GM10248 (cell line): ENCODE data around the gene CTBS.

Source experiments
- CTCF ChIA-PET: fragments of 300-600 bp; sonication (Branson Sonifier 250); formaldehyde crosslinking; extraction: SDS; loops from one replicate; lab custom pipeline; 2021; ENCODE audit warnings: antibody characterized with exemption; lab: Yijun Ruan, JAX
- POLR2A ChIA-PET: fragments of 350-650 bp; sonication (Branson Sonifier 250); formaldehyde crosslinking; extraction: SDS; loops from one replicate; lab custom pipeline; 2020; ENCODE audit warnings: antibody characterized with exemption; lab: Yijun Ruan, JAX
- DNase-seq: peaks from one replicate; pipeline ENCODE4 v3.0.0; 2012; ENCODE audit errors: extremely low spot score
- CTCF ChIP-seq: IDR thresholded peaks from 2 replicates; pipeline ENCODE4 v1.5.1; 2012; ENCODE audit warnings: mild to moderate bottlenecking, low read depth; ENCODE audit errors: extremely low read depth, missing control alignments, control extremely low read depth

The CTBS gene

GRCh38 chr1:84573967-84574842, at the start of gene CTBS:
CTBS (minus strand) TSS chr1:84574440; CDS start chr1:84574415, 25 bp downstream.
- POLR2A ChIA-PET = interaction anchor here (0.7 to 2.0 kb wide), 4 partner anchors 11 to 68 kb away, joined by 3 to 18 read pairs (median 6); partner anchors contain the start of genes GNG5 and SPATA1
- no peak for TF ChIP-seq CTCF
- peak; percentile 98 for DNase-seq
- CTCF ChIA-PET = interaction anchor here (0.7 to 2.6 kb wide), 14 partner anchors 9 to 371 kb away, joined by 3 to 8 read pairs (median 5); partner anchors contain the start of genes GNG5 and SPATA1

GRCh38 chr1:84621553-84621952, 47.3 kb upstream of the CTBS start:
- ChIA-PET CTCF (interaction anchor here (0.6 to 9.4 kb wide), 7 partner anchors 10 to 190 kb away, joined by 3 to 78 read pairs (median 4); no protein-coding TSS in a partner anchor), POLR2A (no interaction called here)

GRCh38 chr1:84620720-84621313, 46.6 kb upstream of the CTBS start:
- TF ChIP-seq CTCF = peak; percentile 82
- DNase-seq = peak; percentile 88
- ChIA-PET POLR2A (no interaction called here), CTCF (interaction anchor here (0.5 to 9.4 kb wide), 55 partner anchors 10 to 493 kb away, joined by 3 to 78 read pairs (median 4); partner anchors contain the start of genes CTBS, PRKACB, RPF1 and SPATA1)

More at GRCh38 chr1:84621553-84621952, 47.3 kb upstream of the CTBS start:
- no peak for TF ChIP-seq CTCF
- DNase-seq = no peak

GRCh38 chr1:84619383-84620102, 45.3 kb upstream of the CTBS start:
- POLR2A ChIA-PET = no interaction called here
- no peak for DNase-seq
- no peak for TF ChIP-seq CTCF
- CTCF ChIA-PET = interaction anchor here (0.8 to 9.4 kb wide), 39 partner anchors 10 to 492 kb away, joined by 3 to 78 read pairs (median 4); partner anchors contain the start of genes PRKACB and RPF1

GRCh38 chr1:84617349-84617748, 43.1 kb upstream of the CTBS start:
- no peak for TF ChIP-seq CTCF
- POLR2A ChIA-PET = no interaction called here
- CTCF ChIA-PET = interaction anchor here (1.6 to 9.4 kb wide), 2 partner anchors 174 to 183 kb away, joined by 3 to 78 read pairs; no protein-coding TSS in a partner anchor
- DNase-seq = no peak
